ENCODE measurements around the gene C16orf86. TPM values are rescaled to one million over a fixed set of nuclear protein-coding genes. Genes with fewer than 3 reads are reported as not detected.
"Not testable (repeated sequence)": the region's sequence is repeated elsewhere in the genome, so short reads cannot be mapped to it uniquely, and the experiment has no call there.

Gene C16orf86
- total RNA-seq, 4 donors from 2014 or later = 5.0 to 8.3 (median 7.6) TPM

- no peak for TF ChIP-seq CTCF (IDR thresholded peaks at IDR 0.05)
- ATAC-seq (ENCODE audit: low FRiP score) = no peak
- no peak for DNase-seq (ENCODE audit: low spot score)
These were observed 13.6 kb downstream of the C16orf86 start for GRCh38 chr16:67679935-67680897.

GRCh38 chr16:67683767-67684166, 17.2 kb downstream of the C16orf86 start:
- TF ChIP-seq CTCF (IDR thresholded peaks at IDR 0.05) = no peak
- ATAC-seq (ENCODE audit: low FRiP score) = no peak
- no peak for DNase-seq (ENCODE audit: low spot score)

- DNase-seq (ENCODE audit: low spot score) (no peak), ATAC-seq (ENCODE audit: low FRiP score) (no peak)
- no peak for TF ChIP-seq CTCF (IDR thresholded peaks at IDR 0.05)
These were observed 18.9 kb downstream of the C16orf86 start for GRCh38 chr16:67685388-67686112.

DNA sequence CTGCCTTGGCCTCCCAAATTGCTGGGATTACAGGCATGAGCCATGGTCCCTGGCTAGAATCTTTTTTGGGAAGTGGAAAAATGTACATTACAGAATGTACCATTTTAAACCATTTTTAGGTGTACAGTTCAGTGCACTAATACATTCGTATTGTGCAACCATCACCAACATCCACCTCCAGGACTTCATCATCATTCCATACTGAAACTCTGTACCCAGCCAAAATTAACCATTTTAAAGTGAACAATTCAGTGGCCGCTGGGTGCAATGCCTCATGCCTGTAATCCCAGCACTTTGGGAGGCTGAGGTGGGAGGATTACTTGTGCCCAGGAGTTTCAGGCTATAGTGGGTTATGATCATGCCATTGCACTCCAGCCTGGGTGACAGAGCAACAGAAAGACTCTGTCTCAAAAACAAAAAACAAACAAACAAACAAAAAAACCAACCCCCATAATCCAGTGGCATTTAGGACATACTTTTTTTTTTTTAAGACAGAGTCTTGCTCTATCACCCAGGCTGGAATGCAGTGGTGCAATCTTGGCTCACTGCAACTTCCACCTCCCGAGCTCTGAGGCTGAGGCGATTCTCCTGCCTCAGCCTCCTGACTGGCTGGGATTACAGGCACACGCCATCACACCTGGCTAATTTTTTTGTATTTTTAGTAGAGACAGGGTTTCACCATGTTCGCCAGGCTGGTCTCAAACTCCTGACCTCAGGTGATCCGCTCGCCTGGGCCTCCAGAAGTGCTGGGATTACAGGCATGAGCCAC, 27.1 kb downstream of the C16orf86 start:
- ATAC-seq (ENCODE audit: low FRiP score); DNase-seq (ENCODE audit: low spot score): not testable (repeated sequence)

- no peak for TF ChIP-seq CTCF (IDR thresholded peaks at IDR 0.05)
- ATAC-seq (ENCODE audit: low FRiP score) (no peak), DNase-seq (ENCODE audit: low spot score) (no peak)
These were observed 28.0 kb downstream of the C16orf86 start for GRCh38 chr16:67694611-67695010.

GRCh38 chr16:67697422-67698185, 31.0 kb downstream of the C16orf86 start:
- TF ChIP-seq CTCF (IDR thresholded peaks at IDR 0.05) = no peak
- no peak for DNase-seq (ENCODE audit: low spot score)
- no peak for ATAC-seq (ENCODE audit: low FRiP score)
